Epithelial cell of proximal tubule (primary cell): ENCODE results near the gene HSPA12A. TPM values are rescaled to one million over a fixed set of nuclear protein-coding genes. Genes with fewer than 3 reads are reported as not detected.

ENCODE experiments used
- DNase-seq: peaks from one replicate; pipeline ENCODE4 v3.0.0-alpha.2; 2011; ENCODE audit warnings: low read depth
- H3K4me3 ChIP-seq: 2 replicates; pipeline ENCODE4 v1.5.1; 2011; ENCODE audit warnings: low read depth, mild to moderate bottlenecking, low read length
- CTCF ChIP-seq: conservative IDR thresholded peaks from 2 replicates; pipeline ENCODE4 v1.5.1; 2012; ENCODE audit warnings: low read depth, mild to moderate bottlenecking, low read length
- total RNA-seq: library from RNA; depleted of rRNA; stranded (reverse); fragments of >200 nt; gene quantifications from 2 replicates; pipeline ENCODE4 v1.2.3, GENCODE V29; 2015

Gene HSPA12A
- total RNA-seq, 1 donor from 2014 or later = 13.0 TPM

GRCh38 chr10:116665541-116666125 lies 76.7 kb downstream of the HSPA12A start:
- H3K4me3 ChIP-seq = no peak overlapping the region
- no peak for DNase-seq
- TF ChIP-seq CTCF = no peak

- no peak overlapping the region for H3K4me3 ChIP-seq
- no peak for DNase-seq
- TF ChIP-seq CTCF = no peak
Measured at GRCh38 chr10:116664631-116665030, 77.7 kb downstream of the HSPA12A start.

DNA sequence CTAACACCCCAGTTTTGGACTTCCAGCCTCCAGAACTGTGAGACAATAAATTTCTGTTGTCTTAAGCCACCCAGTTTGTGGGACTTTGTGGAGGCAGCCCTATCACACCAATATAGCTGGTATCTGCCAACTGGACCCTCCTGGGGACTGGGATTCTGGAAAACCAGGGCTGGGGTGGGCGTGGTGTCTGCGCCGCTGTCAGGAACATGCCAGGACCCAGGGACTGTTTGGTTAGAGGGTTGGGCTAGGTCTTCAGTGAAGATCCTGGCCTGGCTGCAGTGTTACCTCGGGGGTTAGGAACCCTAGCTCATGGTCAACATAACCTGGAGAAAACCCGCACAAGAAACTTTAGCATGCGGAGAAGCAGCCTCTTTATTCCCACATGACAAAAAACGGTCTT lies 79.0 kb downstream of the HSPA12A start:
- no peak for DNase-seq
- no peak overlapping the region for H3K4me3 ChIP-seq
- TF ChIP-seq CTCF = no peak

GRCh38 chr10:116660860-116661259 lies 81.5 kb downstream of the HSPA12A start:
- no peak for TF ChIP-seq CTCF
- H3K4me3 ChIP-seq = no peak overlapping the region

GRCh38 chr10:116659049-116659670 lies 83.2 kb downstream of the HSPA12A start:
- TF ChIP-seq CTCF = no peak
- DNase-seq = no peak
- no peak overlapping the region for H3K4me3 ChIP-seq

More at GRCh38 chr10:116660860-116661259, 81.5 kb downstream of the HSPA12A start:
- no peak for DNase-seq

DNA sequence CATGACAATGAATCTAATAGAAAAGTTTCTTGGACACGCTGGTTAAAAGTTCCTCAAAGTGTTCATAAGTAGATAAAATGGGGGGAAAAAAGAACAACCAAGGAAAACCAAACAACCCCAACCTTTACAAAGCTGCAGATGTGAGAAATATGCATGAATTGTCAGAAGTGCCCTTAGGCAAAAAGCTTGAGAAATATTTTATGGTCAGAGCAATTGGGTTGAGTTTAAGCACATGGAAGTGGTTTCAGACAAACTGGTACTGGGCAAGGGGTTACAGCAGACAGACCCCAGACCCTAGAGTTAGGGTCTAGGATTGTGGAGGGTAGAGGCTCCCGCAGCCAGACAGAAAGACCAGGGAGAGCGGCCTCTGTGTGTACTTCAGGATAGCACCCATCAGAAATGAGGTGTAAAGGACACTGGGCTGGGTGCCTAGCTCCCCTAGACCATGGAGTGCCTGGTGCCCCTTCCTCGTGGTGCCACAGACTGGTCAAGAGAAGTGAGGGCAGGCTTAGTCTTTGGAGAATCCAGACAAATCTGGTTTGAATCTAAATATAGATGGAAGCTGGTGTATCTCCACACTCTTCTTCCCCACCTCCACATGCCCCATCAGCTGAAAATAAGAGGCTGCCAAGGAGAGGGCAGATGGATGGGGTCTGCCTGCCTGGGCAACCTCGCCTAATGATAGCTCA lies 84.4 kb downstream of the HSPA12A start:
- no peak for DNase-seq
- no peak overlapping the region for H3K4me3 ChIP-seq
- no peak for TF ChIP-seq CTCF
